ENCODE data around the gene PGM1.

The PGM1 gene

DNA sequence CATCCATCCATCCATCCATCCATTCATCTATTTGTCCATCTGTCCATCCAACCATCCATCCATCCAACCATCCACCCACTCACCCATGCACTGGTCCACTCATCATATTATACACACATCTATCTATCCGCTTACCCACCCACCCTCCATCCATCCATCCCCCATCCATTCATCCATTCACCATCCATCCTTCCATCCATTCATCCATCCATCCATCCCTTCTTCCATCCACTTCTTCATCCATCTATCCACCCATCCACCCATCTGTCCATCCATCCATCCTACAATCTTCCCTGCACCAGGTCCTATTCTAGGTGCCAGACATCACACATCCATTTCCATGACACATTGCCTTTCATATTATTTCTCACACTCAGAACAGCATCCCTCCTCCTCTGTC, 93.5 kb downstream of the PGM1 start:
- no peaks in the 10 kb centered on the region for H3K4me1 ChIP-seq (ENCODE audit: insufficient read depth, low read length, severe bottlenecking)
- H3K27ac ChIP-seq (ENCODE audit: low read depth, low read length, poor library complexity, severe bottlenecking) = no peak overlapping the region
- no peaks in the 10 kb centered on the region for H4K20me1 ChIP-seq (ENCODE audit: insufficient read depth, low read length)
- no peaks in the 10 kb centered on the region for H3K36me3 ChIP-seq (ENCODE audit: insufficient read depth, low read length)
- no peaks in the 10 kb centered on the region for H3F3A ChIP-seq (ENCODE audit: insufficient read depth, low read length)
- no peak overlapping the region for H3K9ac ChIP-seq (ENCODE audit: low read length)
- H3K9me3 ChIP-seq (ENCODE audit: low read length) = no peaks in the 10 kb centered on the region
- H3K27me3 ChIP-seq (ENCODE audit: insufficient read depth, low read length) = peaks cover 3% of the 10 kb centered on the region; the same call in 1 of the 2 replicates
- H3K4me3 ChIP-seq (ENCODE audit: low read depth, low read length, poor library complexity, severe bottlenecking) = no peak overlapping the region
- no peak overlapping the region for H2AFZ ChIP-seq (ENCODE audit: low read length)
- no peak for TF ChIP-seq EZH2 (IDR thresholded peaks at IDR 0.05; ENCODE audit: borderline replicate concordance, low read length)
- no peak for TF ChIP-seq CTCF (IDR thresholded peaks at IDR 0.05; ENCODE audit: low read length)
- H3K9me2 ChIP-seq (ENCODE audit: low read depth, low read length) = no peaks in the 10 kb centered on the region
- H3K79me2 ChIP-seq (ENCODE audit: insufficient read depth, low read length) = no peaks in the 10 kb centered on the region
- H3K4me2 ChIP-seq (ENCODE audit: low read length) = no peak overlapping the region

- Histone ChIP-seq H3K27ac (ENCODE audit: low read depth, low read length, poor library complexity, severe bottlenecking) (no peak overlapping the region), H3F3A (ENCODE audit: insufficient read depth, low read length) (no peaks in the 10 kb centered on the region), H4K20me1 (ENCODE audit: insufficient read depth, low read length) (no peaks in the 10 kb centered on the region), H3K4me1 (ENCODE audit: insufficient read depth, low read length, severe bottlenecking) (no peaks in the 10 kb centered on the region), H3K9me3 (ENCODE audit: low read length) (no peaks in the 10 kb centered on the region), H3K36me3 (ENCODE audit: insufficient read depth, low read length) (no peaks in the 10 kb centered on the region), H3K9me2 (ENCODE audit: low read depth, low read length) (no peaks in the 10 kb centered on the region), H3K79me2 (ENCODE audit: insufficient read depth, low read length) (no peaks in the 10 kb centered on the region), H3K4me3 (ENCODE audit: low read depth, low read length, poor library complexity, severe bottlenecking) (no peak overlapping the region), H3K27me3 (ENCODE audit: insufficient read depth, low read length) (peaks cover 3% of the 10 kb centered on the region; the same call in 1 of the 2 replicates), H3K4me2 (ENCODE audit: low read length) (no peak overlapping the region), H3K9ac (ENCODE audit: low read length) (no peak overlapping the region), H2AFZ (ENCODE audit: low read length) (no peak overlapping the region)
- TF ChIP-seq EZH2 (IDR thresholded peaks at IDR 0.05; ENCODE audit: borderline replicate concordance, low read length) (no peak), CTCF (IDR thresholded peaks at IDR 0.05; ENCODE audit: low read length) (no peak)
Measured at GRCh38 chr1:63688302-63688890, 95.2 kb downstream of the PGM1 start.

DNA sequence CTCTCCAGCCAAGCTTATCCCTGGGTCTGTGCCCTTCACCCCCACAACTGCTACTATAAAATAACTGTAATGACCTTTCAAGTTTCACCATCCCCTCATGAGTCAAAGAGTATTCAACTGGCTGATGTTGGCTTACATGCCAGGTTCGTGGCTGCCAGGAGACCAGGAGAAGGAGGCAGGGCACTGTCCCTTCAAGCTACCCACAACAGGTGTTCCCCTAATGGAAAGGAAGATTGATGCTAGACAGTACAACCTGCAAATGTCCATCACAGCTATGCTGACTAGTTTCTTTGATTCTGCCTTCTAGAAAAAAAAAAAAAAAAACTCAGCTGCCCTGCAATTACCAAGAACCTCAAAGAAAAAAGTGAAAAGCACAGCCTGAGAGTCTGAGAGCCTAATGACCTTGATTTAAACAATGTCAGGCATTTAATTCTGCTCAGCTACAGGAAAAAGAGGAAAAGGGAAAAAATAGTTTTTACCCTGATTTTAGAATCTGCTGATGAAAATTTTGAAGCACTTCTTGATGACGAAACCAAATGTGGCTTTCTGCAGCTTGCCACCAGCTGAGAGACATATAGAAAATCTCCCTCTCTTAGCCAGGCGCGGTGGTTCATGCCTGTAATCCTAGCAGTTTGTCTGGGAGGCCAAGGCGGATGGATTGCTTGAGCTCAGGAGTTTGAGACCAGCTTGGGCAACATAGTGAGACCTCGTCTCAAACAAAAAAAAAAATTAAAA, 97.9 kb downstream of the PGM1 start:
- H3K4me1 ChIP-seq (ENCODE audit: insufficient read depth, low read length, severe bottlenecking) = no peaks in the 10 kb centered on the region
- no peak overlapping the region for H2AFZ ChIP-seq (ENCODE audit: low read length)
- no peaks in the 10 kb centered on the region for H3K9me3 ChIP-seq (ENCODE audit: low read length)
- no peak overlapping the region for H3K4me3 ChIP-seq (ENCODE audit: low read depth, low read length, poor library complexity, severe bottlenecking)
- no peaks in the 10 kb centered on the region for H3K9me2 ChIP-seq (ENCODE audit: low read depth, low read length)
- H3K27me3 ChIP-seq (ENCODE audit: insufficient read depth, low read length) = peaks cover 3% of the 10 kb centered on the region; the same call in 1 of the 2 replicates
- H3K27ac ChIP-seq (ENCODE audit: low read depth, low read length, poor library complexity, severe bottlenecking) = no peak overlapping the region
- H3F3A ChIP-seq (ENCODE audit: insufficient read depth, low read length) = no peaks in the 10 kb centered on the region
- no peaks in the 10 kb centered on the region for H3K79me2 ChIP-seq (ENCODE audit: insufficient read depth, low read length)
- H3K4me2 ChIP-seq (ENCODE audit: low read length) = no peak overlapping the region
- no peak overlapping the region for H3K9ac ChIP-seq (ENCODE audit: low read length)
- TF ChIP-seq EZH2 (IDR thresholded peaks at IDR 0.05; ENCODE audit: borderline replicate concordance, low read length) = no peak
- TF ChIP-seq CTCF (IDR thresholded peaks at IDR 0.05; ENCODE audit: low read length) = no peak
- no peaks in the 10 kb centered on the region for H4K20me1 ChIP-seq (ENCODE audit: insufficient read depth, low read length)
- H3K36me3 ChIP-seq (ENCODE audit: insufficient read depth, low read length) = no peaks in the 10 kb centered on the region

Measured in OCI-LY1 (cell line).